SIG-M5 treated with dmso at 0.1 percent for 504 hours (cell line): ENCODE measurements around the gene SLC35A3.
"Not testable (repeated sequence)": the region's sequence is repeated elsewhere in the genome, so short reads cannot be mapped to it uniquely, and the experiment has no call there.

Experiments
- DNase-seq: peaks from one replicate; lab custom pipeline; 2025; ENCODE audit not compliant: unreplicated experiment; lab: John Stamatoyannopoulos, UW

Gene SLC35A3

DNA sequence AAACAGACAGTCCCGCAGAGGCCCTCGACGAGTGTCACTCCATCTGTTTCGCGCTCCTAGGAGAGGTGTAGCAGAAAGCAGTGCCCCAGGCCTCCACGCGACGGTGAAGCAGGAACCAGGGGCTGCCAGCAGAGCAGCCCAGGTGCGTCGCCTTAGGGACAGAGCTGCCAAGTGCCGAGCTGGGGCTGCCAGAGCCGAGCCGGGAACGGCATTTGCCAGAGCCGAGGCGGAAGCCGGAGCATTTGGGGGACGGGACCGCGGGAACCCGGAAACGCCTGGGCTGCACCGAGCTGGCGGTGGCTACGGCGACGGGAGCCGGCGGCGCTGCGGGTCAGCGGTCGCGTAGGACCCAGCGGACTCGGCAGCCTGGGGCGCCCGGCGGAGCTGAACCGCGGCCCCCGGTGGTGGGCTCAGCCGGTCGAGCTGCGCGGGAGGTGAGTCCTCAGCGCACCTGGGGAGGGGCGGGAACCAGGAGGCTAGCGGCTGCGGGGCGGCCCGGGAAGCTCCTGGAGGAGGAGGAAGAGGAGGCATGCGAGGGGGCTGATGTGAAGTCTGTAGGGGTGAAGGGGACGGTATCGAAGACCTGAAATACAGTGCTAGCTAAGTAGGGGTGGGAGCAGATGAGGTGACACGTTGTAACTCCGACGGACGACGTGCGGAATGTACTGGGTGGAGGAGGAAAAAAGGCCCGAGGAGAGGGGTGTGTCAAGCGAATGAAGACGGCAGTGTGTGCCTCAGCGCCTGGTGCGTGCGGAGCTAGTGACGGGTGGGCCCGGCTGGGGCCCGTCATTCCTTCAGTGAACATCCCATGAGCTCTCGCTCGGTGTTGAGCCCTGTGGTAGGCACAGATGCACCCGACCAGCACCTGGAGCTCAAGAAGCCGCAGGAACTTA lies at the start of gene SLC35A3:
Gene SLC35A3, plus strand, starts transcription at position 268 of the 893 bp plus-strand sequence. CDS start 23,559 bp downstream, outside the sequence.
- DNase-seq, result peak; percentile 64

DNA sequence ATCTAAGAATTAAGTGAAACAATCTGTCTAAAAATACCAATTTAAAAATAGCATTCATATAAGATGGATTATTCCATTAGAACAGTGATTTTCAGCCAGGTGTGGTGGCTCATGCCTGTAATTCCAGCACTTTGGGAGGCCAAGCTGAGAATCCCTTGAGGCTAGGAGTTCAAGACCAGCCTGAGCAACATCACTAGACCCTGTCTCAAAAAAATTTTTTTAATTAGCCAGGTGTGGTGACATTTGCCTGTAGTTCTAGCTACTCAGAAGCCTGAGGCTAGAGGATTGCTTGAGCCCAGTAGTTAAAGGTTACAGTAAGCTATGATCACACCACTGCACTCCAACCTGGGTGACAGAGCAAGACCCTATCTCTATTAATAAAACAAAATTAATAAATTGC lies 35.0 kb upstream of the SLC35A3 start:
- no peak for DNase-seq

DNA sequence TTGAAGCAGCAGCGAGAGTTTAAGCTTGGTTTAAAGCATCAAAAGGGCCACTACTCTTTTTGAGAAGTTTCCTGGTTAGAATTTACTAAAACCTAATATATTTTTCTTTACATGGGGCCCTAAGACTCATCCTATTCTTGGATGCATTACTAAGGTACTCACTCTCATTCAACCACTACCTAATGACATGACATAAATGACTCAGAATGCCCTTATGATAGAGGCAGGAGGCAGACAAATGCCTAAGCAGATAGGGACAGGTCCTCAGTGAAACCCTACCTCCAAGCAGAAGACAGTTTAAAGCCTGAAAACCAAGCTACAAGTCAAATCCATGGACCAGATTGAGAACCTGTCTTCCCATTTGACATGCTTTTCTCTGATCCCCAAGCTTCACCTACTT lies 34.3 kb upstream of the SLC35A3 start:
- no peak for DNase-seq

DNA sequence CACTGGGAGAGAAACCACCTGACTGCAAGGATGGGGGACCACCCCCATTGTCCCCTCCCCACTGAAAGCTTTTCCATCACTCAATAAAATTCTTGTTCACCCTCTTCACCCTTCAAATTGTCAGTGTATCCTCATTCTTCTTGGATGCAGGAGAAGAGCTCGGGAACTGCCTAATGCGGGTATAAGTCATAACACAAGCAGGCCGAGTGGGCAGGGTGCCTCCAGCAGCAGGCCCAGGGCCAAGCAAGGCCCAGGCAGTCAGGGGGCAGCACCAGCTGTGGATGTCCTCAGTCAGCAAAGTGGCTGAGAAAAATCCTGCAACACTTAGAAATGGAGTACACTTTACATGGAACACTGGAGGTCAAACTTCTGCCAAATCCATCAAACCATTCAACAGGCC lies 33.7 kb upstream of the SLC35A3 start:
- no peak for DNase-seq

DNA sequence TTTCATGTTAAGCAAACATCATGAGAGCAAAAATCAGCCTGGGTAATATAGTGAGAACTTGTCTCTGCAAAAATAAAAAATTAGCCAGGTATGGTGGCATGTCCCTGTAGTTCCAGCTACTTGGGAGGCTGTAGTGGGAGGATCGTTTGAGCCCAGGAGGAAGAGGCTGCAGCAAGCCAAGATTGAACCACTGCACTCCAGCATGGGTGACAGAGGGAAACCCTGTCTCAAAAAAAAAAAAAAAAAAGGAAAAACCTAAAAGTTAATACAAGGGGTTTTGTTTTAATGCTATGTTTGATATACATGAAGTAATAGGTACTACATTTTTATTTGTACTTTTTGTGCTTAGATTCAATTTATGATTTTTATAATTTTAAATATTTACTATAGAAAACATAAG lies 27.1 kb upstream of the SLC35A3 start:
- DNase-seq, result no peak

DNA sequence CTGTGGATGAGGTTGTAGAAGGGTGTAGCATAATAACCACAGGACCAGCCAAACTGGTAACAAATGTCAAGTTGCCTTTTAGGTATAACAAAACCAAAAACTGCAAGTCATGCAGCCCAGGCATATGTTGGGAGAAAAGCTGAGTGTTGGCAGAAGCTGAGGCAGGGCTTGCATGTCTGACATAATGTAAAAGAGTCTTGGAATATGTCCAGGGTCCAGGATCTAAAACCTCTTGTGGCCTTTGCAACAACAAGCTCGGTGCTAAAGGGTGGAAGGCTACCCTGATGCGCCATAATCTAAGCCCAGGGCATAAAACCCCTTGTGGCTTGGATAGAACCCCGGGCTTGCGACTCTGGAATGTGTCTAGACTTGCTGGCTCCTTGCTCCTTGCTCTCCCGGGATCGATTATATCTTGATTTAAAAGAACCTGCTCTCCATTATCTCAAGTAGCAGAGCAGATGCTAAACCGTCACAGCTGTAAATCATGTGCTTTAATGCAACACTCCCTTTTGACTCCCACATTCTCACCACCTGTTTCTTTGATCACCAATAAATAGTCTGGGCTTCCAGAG lies 26.5 kb upstream of the SLC35A3 start:
- no peak for DNase-seq

DNA sequence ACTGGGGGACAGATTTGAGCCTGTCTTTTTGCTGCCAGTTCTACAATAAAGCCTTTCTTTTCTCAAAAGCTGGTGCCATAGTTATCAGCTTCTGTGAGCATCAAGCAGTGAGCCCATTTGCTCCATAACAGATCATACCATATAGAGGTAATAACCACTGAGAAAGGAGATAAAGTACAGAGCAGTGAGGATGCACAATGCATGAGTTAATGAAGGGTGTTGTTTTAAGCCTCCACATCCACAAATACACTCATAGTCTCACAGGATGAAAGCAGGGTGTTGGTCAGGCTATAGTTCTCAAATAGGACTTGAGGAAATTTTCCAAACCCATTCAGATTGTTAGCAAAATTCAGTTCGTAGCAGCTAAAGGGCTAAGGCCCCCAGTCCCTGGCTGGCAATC lies 25.6 kb upstream of the SLC35A3 start:
- no peak for DNase-seq

DNA sequence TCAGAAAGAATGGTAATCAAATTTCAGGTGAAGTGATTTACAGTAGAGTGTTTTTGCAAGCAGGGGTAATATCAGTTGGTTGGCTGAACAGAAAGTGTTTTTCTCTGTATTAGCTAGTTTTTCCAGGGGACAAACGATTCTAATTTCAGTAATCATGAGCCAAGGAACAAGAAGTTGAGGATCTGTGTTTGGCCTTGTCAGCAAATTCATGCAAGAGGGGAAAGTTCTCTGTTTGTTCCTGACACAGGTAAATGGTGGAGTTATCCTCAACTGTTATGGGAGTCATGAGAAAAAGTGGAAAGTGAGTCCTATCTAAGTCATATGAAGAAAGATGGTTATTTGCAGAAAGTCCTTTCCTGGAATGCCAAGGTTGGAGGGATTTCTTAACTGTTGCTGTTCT lies 24.6 kb upstream of the SLC35A3 start:
- DNase-seq, result no peak

DNA sequence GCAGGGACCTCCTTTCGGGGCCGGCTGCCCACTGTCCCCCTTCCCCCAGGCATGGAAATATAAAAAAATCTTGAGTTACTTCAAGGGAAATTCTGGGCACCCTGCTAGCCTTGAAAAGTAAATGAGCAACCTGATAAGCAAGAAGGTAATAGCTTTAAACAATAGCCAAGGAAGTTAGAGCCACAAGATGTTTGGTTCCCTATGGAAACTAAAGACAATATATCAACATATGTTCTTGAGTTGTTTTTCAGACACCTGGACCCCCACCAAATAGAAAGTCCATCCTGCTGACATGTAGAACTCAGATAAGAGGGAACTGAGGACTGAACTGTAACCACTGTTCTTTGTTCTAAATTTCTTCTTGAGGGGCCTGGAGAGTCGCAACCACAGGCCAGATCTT lies 19.3 kb upstream of the SLC35A3 start:
- no peak for DNase-seq

DNA sequence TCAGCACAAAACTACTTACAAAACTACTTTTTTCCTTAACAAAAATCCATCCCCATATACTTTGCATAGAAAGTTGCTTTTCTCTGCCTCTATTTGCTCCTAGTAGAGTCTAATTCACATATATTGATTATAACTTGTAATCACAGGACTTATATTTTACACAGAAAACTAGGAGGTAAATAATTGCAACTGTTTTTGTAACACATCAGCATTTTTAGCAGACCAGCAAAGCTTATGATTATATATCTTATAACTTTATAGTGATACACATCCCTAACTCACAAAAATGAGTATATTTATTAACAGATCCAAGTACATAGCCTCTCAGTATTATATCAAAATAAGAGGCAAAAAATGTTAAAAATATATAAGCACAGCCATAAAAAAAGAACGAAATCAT lies 17.3 kb upstream of the SLC35A3 start:
- DNase-seq, result no peak

DNA sequence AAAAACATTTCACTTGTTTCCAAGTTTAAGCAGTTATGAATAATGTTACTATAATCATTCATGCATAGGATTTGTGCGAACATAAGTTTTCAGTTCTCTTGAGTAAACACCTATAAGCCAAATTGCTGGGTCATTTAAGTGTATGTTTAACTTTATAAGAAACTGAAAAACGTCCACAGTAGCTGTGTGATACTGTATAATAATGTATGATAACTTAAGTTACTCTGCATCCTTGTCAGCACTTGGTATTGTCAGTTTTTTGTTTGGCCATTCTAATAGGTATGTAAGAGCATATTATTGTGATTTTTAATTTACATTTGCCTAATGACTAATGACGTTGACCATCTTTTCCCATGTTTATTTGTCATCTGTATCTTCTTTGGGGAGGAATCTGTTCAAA lies 14.4 kb upstream of the SLC35A3 start:
- no peak for DNase-seq

DNA sequence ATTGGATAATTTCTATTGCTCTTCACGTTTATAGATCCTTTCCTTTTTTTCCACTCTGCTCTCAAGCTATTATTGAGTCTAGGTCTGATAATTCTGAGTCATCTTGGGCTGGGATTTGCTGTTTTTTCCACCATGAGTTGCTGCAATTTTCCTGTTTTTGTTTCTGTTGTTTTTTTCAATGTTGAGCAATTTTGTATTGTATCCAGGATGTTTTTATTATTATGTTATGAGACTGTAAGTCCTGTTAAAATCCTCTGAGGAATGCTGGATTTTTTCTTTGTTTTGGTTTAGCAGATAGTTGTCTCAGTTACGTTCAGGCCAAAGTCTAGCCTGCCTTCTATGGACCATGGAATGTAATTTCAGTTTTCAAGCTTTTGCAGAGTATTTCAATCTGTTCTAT lies 13.0 kb upstream of the SLC35A3 start:
- no peak for DNase-seq

DNA sequence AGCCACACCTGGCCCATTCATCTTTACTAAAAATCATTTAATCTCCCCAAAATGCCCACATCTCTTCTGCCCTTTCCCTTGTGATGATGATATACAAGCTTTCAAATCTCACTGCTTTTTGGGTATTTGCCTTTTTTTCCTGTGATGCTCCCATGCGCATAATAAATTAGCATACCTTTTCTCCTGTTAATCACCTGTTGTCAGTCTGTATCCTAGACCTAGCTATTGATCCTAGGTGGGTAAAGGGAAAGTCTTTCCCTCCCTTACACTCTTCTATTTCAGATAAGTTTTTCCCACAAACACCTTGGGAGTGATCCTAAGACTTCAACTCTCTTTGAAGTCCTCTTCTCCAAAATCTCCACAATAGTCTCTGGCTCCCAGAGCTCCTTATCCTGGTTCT lies 12.0 kb upstream of the SLC35A3 start:
- DNase-seq, result no peak

DNA sequence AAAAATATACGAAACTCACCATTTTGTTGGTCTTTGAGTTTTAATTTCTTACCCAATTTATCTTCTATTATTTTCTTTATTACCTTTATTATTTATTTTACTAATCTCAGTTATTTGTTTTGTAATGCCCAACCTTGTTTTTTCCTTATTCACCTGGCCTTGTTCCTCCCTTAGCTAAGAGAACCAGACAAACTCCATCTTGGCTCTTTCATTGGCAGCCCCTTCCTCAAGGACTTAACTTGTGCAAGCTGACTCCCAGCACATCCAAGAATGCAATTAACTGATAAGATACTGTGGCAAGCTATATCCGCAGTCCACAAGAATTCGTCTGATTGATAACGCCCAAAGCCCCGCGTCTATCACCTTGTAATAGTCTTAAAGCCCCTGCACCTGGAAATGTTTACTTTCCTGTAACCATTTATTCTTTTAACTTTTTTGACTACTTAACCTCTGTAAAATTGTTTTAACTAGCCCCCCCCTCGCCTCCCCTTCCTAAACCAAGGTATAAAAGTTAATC lies 10.5 kb upstream of the SLC35A3 start:
- DNase-seq, result not testable (repeated sequence)

DNA sequence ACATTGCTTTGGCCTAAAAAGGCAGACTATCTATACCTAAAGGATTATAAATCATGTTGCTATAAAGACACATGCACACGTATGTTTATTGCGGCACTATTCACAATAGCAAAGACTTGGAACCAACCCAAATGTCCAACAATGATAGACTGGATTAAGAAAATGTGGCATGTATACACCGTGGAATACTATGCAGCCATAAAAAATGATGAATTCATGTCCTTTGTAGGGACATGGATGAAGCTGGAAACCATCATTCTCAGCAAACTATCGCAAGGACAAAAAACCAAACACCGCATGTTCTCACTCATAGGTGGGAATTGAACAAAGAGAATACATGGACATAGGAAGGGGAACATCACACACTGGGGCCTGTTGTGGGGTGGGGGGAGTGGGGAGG lies 9.5 kb upstream of the SLC35A3 start:
- not testable (repeated sequence) for DNase-seq

DNA sequence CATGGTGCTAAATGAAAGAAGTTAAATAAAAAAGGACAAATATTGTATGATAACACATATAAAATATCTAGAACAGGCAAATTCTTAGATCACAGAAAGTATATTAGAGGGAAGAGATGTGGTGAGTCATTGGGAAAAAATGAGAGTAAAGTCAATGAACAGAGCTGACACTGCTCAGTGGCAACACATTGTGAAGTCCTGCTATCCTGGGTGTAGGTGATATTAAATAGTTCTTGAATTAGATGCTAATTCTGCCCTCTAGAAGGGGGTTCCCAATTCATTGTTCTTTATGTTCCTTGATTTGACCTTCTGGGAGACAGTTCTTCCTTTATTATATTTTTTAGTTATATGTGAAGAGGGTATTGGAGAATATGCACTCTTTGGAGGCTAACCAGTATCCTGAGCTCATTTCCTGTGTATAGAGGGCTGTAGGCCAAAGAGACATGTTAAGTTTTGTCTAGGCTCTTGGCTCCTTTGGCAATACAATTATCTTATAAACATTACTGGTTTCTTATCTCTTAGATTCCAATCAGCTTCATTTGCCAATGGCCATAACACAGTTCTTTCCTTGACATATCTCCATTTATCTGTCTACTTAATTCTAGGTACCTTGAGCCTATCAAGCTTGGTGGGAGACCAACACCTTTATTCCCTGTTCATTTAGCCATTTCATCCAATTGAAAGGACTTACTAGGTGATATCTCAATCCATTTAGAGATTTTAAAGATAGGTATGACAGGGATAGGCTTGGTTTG lies 6.6 kb upstream of the SLC35A3 start:
- no peak for DNase-seq

DNA sequence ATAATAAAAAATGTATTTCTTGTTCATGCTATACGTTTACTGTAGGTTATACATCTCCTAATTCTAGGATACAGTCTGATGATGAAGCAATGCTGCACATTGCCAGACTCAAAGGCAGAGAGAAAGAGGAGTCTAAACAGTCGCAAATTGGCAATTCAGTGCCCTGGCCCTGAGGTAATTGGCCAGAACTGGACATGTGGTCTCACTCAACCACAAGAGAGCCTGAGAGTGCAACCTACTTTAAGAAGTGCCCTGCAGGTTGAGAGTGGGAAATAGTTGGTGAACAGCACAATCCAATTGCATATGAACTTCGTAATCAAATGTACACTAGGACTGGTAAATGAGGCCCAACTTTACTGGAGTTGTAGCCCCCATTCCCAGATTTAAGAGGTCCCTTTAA lies 5.0 kb upstream of the SLC35A3 start:
- no peak for DNase-seq

DNA sequence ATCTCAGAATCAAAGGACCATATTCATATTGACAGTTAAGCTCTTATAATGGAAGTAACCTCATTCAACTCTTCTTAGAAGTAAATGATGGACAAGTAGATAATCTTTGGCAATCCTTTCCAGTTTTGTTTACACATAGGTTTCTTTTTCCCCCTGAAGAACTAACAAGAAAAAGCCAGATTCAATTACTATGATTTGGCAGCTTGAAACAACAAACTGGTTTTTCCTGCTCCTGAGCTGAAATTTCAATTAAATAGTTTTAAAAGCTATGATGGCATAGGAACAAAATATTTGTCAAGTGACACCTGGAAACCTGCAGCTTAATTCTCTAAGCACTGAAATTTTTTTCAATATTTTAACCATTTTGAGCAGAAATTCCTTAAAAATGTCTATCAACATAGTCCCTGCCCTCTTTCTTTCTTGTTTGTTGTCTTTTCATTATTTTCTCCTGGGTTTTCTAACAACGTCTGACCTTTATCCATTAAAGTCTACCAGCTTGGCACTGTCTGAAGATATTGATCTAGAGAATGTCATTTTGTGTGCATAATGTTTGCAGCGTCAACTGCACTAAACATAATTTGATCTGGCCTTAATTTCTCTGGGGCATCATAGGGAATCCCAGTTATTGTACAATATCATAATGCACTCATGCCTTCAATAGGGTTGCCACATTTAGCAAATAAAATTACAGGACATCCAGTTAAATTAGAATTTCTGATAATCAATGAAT lies 4.0 kb upstream of the SLC35A3 start:
- peak; percentile 17 for DNase-seq

DNA sequence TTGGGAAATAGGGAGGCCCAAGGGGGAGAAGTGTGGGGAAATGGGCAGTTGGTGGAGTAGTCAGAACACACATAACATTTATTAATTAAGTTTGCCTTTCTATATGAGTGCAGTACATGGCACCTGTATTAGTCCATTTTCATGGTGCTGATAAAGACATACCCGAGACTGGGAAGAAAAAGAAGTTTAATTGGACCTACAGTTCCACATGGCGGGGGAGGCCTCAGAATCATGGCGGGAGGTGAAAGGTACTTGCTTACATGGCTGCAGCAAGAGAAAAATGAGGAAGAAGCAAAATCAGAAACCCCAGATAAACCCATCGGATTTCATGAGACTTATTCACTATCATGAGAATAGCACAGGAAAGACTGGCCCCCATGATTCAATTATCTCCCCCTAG lies 1.6 kb upstream of the SLC35A3 start:
- no peak for DNase-seq

DNA sequence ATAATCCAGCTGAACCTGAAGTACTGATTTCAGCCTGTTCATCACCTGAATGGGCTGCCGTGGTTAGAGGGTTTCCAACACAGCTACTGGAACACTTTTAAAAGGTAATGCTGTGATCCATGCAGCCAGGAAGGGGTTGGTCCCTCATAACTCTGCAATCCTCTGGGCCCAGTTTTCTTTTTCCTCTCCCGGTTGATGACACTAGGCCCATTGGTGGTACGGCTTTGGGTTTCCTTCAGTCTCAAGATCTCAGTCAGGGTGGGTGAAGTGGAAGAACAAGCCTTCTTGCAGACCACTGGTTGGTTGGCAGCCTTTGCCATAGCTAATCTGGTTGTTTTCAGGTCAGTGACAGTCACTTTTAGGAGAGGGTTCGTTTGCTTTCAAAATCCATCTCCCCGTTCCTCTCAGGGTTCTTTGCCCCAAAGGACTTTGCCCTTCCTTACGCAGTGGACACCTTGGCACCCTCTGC lies 502 bp upstream of the SLC35A3 start:
- DNase-seq, result no peak

DNA sequence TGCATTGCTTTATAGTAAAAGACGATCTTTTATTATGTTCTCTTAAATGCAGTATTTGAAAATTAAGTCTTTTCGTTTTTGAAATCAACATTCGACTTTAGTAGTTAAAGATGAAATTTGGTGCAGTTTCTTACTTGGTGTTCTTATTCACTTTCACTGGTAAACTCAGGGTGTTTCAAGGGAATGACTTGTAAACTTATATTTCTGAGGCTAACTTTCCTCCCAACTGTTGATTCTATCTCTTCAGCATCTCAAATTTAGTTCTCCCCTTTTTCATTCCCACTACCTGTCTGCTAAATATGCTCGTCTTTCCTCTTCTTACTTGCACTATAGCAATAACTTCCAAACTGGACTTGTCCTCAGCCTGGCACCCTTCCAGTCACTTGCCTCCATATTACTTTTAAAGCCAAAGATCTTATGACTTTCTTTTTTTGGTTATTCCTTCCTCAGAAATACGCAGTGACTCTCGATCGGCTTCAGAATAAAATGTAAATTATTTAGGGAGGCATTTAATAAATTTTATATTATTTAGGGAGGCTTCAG lies 988 bp downstream of the SLC35A3 start:
- no peak for DNase-seq
